Uterus (tissue), 2 donors: ENCODE measurements around the gene ZNF521.

ENCODE experiments used
- CTCF ChIP-seq, 4 experiments: fragments of 200-600 bp in 2 of 4; fragments of 450-650 bp in 2 of 4; sonication (generic) in 2 of 4; IDR thresholded peaks; one replicate each; pipeline ENCODE4 v1.5.1; 2016 to 2019; ENCODE audit warnings: antibody characterized with exemption in 4 of 4, mild to moderate bottlenecking in 2 of 4, moderate library complexity in 1 of 4
- POLR2A ChIP-seq, 2 donors: fragments of 450-650 bp; IDR thresholded peaks; one replicate each; pipeline ENCODE4 v1.6.1; 2016; ENCODE audit warnings: antibody characterized with exemption in 2 of 2, mild to moderate bottlenecking in 1 of 2, moderate library complexity in 1 of 2

- TF ChIP-seq POLR2A (IDR thresholded peaks at IDR 0.05) (no peak), CTCF (IDR thresholded peaks at IDR 0.05) (no peak)
Measured at GRCh38 chr18:25140124-25140961, 211.6 kb downstream of the ZNF521 start.
